Endothelial cell of umbilical vein (primary cell): ENCODE measurements around the gene AK9.

Source experiments
- CTCF ChIP-seq, 2 donors: IDR thresholded peaks; 1 replicate in 1 of 2; 2 replicates in 1 of 2; pipeline ENCODE4 v1.5.1; 2011; ENCODE audit warnings: low read length in 2 of 2, mild to moderate bottlenecking in 2 of 2, moderate library complexity in 2 of 2, control low read depth in 1 of 2, inconsistent platforms in 1 of 2, low read depth in 1 of 2; ENCODE audit not compliant: insufficient read depth in 1 of 2; ENCODE audit errors: extremely low read depth in 1 of 2
- EZH2 ChIP-seq: IDR thresholded peaks from 2 replicates; pipeline ENCODE4 v1.6.1; 2012; ENCODE audit warnings: borderline replicate concordance, low read depth, mild to moderate bottlenecking, moderate library complexity, low read length, inconsistent platforms; ENCODE audit not compliant: severe bottlenecking
- FOS ChIP-seq: IDR thresholded peaks from 2 replicates; pipeline ENCODE4 v1.6.1; 2011; ENCODE audit warnings: mild to moderate bottlenecking, low read length, moderate library complexity, borderline replicate concordance; ENCODE audit not compliant: insufficient read depth
- POLR2A ChIP-seq: IDR thresholded peaks from 2 replicates; pipeline ENCODE4 v1.6.1; 2012; ENCODE audit warnings: low read depth, mild to moderate bottlenecking, control low read depth, low read length
- POLR2AphosphoS5 ChIP-seq: IDR thresholded peaks from 2 replicates; pipeline ENCODE4 v1.6.1; 2012; ENCODE audit warnings: low read depth, mild to moderate bottlenecking, control low read depth, low read length, moderate library complexity; ENCODE audit not compliant: insufficient read depth

GRCh38 chr6:109447878-109448555 lies 243.0 kb downstream of the AK9 start:
- TF ChIP-seq CTCF (IDR thresholded peaks at IDR 0.05; ENCODE audit: extremely low read depth in 1 of 2, insufficient read depth in 1 of 2, low read depth in 1 of 2, low read length in 2 of 2) (no peak), POLR2AphosphoS5 (no peak), FOS (no peak), POLR2A (no peak), EZH2 (no peak)
